ENCODE measurements around the gene CD47.

CD47 gene

DNA sequence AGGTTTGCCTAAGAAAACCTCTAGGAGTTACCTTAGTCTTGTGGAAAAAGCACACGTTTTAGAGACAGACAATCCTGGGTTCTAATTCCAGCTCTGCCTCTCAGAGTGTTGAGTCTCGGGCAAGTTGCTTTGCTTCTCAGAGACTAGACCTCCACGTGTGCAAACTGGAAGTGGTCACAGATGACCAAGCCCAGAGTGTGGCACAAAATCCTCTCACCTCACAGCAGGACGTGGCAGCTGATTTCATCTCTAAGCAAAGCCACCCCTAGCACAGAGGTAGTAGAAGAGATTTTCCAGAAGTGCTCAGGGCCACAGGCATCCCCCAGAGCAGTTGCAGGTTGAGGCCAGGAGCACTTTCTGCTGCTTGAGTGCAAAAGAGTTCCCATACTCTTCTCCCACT lies 79.2 kb downstream of the CD47 start:
- DNase-seq = no peak

DNA sequence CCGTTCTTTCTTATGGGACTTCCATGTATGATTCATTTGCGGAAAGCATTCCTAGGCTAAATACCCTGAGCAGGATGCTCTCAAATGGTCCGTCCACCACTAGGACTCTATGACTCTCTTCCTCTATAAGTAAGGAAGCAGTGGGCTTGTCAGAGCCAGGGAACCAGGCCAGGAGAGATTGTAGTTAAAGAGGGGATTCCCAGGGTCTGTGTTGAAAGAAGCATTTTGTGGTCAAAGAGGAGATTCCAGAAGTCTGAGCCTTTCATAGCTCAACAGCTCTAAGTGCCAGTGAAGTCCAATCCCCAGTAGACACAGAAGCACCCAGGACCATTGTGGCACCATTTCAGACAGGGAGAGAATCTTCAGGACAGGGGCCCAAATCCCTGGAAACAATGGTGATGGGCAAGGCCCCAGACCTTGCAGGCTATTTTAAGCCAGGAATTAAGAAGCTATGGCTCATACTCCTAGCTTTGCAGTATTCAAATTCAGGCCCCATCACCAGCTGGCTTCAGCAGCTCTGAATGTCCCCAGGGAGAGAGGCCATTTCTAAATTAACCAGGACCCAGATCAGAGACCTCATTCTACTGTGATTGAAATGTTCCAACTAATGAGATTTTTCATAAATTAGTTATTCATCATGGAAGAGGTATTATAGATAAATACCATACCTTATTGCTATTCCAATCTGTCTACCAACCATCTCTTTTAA lies 81.7 kb downstream of the CD47 start:
- no peak for DNase-seq

- no peak for DNase-seq
These were observed 82.7 kb downstream of the CD47 start for GRCh38 chr3:108008106-108008505.

DNA sequence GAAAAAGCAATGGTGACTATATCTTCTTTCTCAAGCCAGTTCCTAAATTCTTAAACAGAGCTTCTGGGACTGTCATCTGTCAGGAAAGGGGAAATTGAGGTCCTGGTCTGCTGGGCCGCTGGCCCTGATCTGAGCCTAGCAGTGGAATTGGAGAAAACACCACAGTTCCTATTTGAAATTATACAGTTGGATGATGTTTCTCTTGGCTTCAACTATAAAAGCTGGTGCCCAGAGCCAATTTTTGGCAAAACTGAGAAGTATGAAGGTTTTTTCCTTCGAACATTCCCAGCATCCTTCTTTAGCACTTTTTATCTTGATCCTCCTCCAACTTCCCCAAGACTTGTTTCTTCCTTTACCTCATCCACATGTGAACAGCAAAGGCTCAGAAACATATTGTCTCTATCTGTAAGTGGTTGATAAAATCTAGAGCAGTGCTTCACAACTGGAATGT lies 83.9 kb downstream of the CD47 start:
- no peak for DNase-seq

GRCh38 chr3:108006077-108006771 lies 84.6 kb downstream of the CD47 start:
- DNase-seq = peak in 2 of 3 experiments; percentile 38 to 50

GRCh38 chr3:108004647-108005046 lies 86.2 kb downstream of the CD47 start:
- DNase-seq = no peak

DNA sequence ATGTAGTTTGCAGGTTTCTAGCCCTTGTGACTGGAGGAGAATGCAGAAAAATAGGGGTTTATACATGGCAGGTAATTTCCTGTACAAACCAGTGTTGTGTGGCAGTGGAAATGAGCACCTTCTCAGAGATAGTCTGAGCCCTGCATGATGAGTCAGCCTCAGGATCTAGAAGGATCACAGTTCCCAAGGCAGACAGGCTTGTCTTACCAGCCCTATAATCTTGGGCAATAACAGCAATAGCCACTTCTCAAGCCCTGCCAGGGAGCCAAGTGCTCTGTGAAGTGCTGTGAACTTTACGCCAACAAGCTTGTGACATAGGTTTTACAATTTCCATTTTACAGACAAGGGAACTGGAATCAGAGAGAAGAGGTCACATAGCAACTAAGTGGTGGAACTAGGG lies 89.4 kb downstream of the CD47 start:
- DNase-seq = no peak

GRCh38 chr3:107999215-107999775 lies 91.5 kb downstream of the CD47 start:
- DNase-seq = no peak

GRCh38 chr3:107997671-107998070 lies 93.2 kb downstream of the CD47 start:
- DNase-seq = no peak

- DNase-seq = no peak
These were observed 95.0 kb downstream of the CD47 start for GRCh38 chr3:107995823-107996222.

- peak in 2 of 3 experiments; percentile 60 to 86 for DNase-seq
These were observed 95.7 kb downstream of the CD47 start for GRCh38 chr3:107994956-107995715.

DNA sequence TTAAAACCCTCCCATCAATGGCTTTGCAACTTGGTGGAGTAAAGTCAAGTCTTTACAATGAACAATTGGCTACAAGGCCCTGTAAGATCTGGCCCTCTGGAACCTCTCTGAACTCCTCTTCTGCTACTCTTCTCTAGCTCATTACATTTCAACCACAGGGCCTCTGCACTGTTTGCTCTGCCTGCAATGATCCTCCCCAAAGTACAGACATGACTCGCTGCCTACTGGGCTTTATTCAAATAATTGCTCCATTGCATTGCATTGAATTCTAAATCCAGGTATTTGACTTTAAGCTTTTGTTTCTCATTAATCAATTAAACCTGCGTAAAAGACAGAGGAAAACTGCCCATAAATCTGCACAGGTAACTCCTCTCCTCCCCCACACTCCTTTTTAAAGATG lies 96.7 kb downstream of the CD47 start:
- peak in 1 of 3 experiments; percentile 54 for DNase-seq

DNA sequence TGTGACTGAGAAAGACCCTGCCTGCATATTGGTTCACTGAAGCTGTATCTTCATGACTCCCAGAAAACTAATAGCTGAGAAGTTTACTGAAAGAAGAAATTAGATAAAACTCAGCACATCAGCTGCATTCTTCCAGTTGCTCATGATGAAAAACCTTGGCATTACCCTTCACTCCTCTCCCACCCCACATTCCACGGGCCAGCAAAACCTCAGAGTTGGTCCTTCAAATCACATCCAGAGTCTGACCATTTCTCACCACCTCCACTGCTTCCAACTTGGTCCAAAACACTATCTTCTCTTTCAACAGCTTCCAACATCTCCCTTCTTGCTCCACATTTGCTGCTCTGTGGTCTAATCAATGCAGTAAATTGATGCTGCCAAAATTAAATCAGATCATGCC lies 97.1 kb downstream of the CD47 start:
- no peak for DNase-seq
